SU-DHL-6 (cell line): ENCODE measurements around the gene RAB31.

ENCODE experiments used
- H2AFZ ChIP-seq: fragments of 200-600 bp; sonication (generic); 2 replicates; pipeline ENCODE4 v1.6.1; 2014; ENCODE audit warnings: low read depth, mild to moderate bottlenecking, moderate library complexity, mixed read lengths, antibody characterized with exemption, low read length; ENCODE audit not compliant: severe bottlenecking
- H3F3A ChIP-seq: fragments of 200-600 bp; shearing (Covaris generic); 2 replicates; pipeline ENCODE4 v1.6.0; 2016; ENCODE audit warnings: antibody characterized with exemption, mild to moderate bottlenecking; ENCODE audit not compliant: insufficient read depth
- H3K27ac ChIP-seq: fragments of 200-600 bp; sonication (generic); 2 replicates; pipeline ENCODE4 v1.5.1; 2016; ENCODE audit warnings: low read depth, mild to moderate bottlenecking, low read length, moderate library complexity, mixed read lengths
- H3K27me3 ChIP-seq: fragments of 200-600 bp; sonication (generic), shearing (Covaris generic); 2 replicates; pipeline ENCODE4 v1.6.0; 2014; ENCODE audit warnings: mild to moderate bottlenecking, low read length
- H3K36me3 ChIP-seq: fragments of 200-600 bp; sonication (generic); 2 replicates; pipeline ENCODE4 v1.6.1; 2014; ENCODE audit warnings: mild to moderate bottlenecking, low read length, mixed read lengths
- H3K4me2 ChIP-seq: fragments of 300-600, 200-600 bp; shearing (Covaris generic), sonication (generic); 2 replicates; pipeline ENCODE4 v1.6.0; 2014; ENCODE audit warnings: low read length, low read depth, mild to moderate bottlenecking; ENCODE audit not compliant: poor library complexity, severe bottlenecking
- H3K4me3 ChIP-seq: fragments of 200-600 bp; sonication (generic); 2 replicates; pipeline ENCODE4 v1.5.1; 2014; ENCODE audit warnings: antibody characterized with exemption, low read length, mild to moderate bottlenecking, mixed read lengths; ENCODE audit not compliant: insufficient read depth, poor library complexity, severe bottlenecking
- H3K79me2 ChIP-seq: fragments of 200-600 bp; sonication (generic); 2 replicates; pipeline ENCODE4 v1.6.1; 2014; ENCODE audit warnings: mild to moderate bottlenecking, low read length, moderate library complexity; ENCODE audit not compliant: insufficient read depth
- H3K9ac ChIP-seq: fragments of 200-600 bp; sonication (generic); 2 replicates; pipeline ENCODE4 v1.7.0; 2014; ENCODE audit warnings: mild to moderate bottlenecking, low read length
- H3K9me2 ChIP-seq: fragments of 200-600 bp; sonication (generic); replicated peaks from 2 replicates; pipeline ENCODE4 v1.6.1; 2014; ENCODE audit warnings: low read length; ENCODE audit not compliant: insufficient read depth
- H3K9me3 ChIP-seq: fragments of 200-600 bp; sonication (generic); 2 replicates; pipeline ENCODE4 v1.6.1; 2014; ENCODE audit warnings: low read length, mixed read lengths; ENCODE audit not compliant: insufficient read depth
- H4K20me1 ChIP-seq: fragments of 200-600 bp; sonication (generic); 2 replicates; pipeline ENCODE4 v1.6.1; 2014; ENCODE audit warnings: low read depth, mild to moderate bottlenecking, antibody characterized with exemption, low read length, moderate library complexity, mixed read lengths
- EZH2phosphoT487 ChIP-seq: fragments of 200-600 bp; sonication (generic), shearing (Covaris generic); conservative IDR thresholded peaks from 2 replicates; pipeline ENCODE4 v1.6.1; 2018; ENCODE audit warnings: mild to moderate bottlenecking, antibody characterized with exemption, low read length, moderate library complexity, mixed read lengths
- TF ChIP-seq, protein P1 (sequence below): fragments of 200-600 bp; sonication (generic); IDR thresholded peaks from one replicate; pipeline ENCODE4 v1.5.1; 2017; ENCODE audit warnings: antibody characterized with exemption, mild to moderate bottlenecking, low read length, moderate library complexity; ENCODE audit not compliant: insufficient read depth, poor library complexity, severe bottlenecking

The RAB31 gene

DNA sequence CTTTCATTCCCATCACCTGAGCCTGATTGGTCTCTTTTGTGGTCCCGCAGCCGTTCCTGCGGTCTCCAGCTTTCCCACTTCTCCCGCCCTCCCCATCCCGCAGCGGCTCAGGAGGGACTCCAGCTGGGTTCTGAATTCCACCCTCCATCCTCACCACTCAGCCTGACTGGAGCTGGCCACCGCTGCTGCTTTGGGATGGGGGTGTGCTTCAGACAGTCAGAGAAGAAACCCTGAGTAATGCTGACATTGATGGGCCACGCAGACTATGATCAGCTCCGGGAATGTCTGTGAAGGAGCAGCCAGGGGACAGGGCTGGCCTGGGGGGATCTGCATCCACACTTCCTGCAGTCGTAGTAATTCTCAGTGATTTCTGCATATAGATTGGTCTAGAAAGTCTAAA is 131.8 kb downstream of the RAB31 start:
- no peak for TF ChIP-seq EZH2phosphoT487
- TF ChIP-seq, protein P1, sequence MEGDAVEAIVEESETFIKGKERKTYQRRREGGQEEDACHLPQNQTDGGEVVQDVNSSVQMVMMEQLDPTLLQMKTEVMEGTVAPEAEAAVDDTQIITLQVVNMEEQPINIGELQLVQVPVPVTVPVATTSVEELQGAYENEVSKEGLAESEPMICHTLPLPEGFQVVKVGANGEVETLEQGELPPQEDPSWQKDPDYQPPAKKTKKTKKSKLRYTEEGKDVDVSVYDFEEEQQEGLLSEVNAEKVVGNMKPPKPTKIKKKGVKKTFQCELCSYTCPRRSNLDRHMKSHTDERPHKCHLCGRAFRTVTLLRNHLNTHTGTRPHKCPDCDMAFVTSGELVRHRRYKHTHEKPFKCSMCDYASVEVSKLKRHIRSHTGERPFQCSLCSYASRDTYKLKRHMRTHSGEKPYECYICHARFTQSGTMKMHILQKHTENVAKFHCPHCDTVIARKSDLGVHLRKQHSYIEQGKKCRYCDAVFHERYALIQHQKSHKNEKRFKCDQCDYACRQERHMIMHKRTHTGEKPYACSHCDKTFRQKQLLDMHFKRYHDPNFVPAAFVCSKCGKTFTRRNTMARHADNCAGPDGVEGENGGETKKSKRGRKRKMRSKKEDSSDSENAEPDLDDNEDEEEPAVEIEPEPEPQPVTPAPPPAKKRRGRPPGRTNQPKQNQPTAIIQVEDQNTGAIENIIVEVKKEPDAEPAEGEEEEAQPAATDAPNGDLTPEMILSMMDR = no peak
- no peak overlapping the region for H3K4me3 ChIP-seq
- H3K9me3 ChIP-seq = no peaks in the 10 kb centered on the region
- no peak overlapping the region for H3K9ac ChIP-seq
- no peaks in the 10 kb centered on the region for H3K79me2 ChIP-seq
- no peaks in the 10 kb centered on the region for H3K36me3 ChIP-seq
- H4K20me1 ChIP-seq = no peaks in the 10 kb centered on the region
- no peak overlapping the region for H3K4me2 ChIP-seq
- H3K27me3 ChIP-seq = no peaks in the 10 kb centered on the region
- no peak overlapping the region for H2AFZ ChIP-seq
- H3F3A ChIP-seq = no peaks in the 10 kb centered on the region
- H3K27ac ChIP-seq = no peak overlapping the region
- H3K9me2 ChIP-seq = no peaks in the 10 kb centered on the region

DNA sequence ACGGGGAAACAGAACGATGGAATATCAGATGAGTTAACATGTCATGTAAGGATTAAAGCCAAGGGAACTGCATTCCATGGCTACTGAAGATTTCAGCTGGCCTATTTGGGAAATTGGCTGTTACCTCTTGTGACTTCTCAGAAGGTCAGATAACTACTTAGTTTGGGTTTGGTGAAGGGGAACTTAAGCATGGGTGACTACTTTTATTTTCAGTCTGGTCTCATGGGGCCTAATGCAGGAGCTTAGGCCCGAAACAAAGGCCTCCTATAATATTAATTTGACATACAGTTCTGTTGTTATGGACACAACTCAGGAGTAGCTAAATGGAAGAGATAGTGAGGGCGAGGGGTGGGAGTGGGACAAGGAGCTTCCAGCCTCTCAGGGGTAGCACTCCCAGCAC is 133.7 kb downstream of the RAB31 start:
- H3K27ac ChIP-seq = no peak overlapping the region
- H2AFZ ChIP-seq = no peak overlapping the region
- H3K79me2 ChIP-seq = no peaks in the 10 kb centered on the region
- H3K27me3 ChIP-seq = no peaks in the 10 kb centered on the region
- H3F3A ChIP-seq = no peaks in the 10 kb centered on the region
- H4K20me1 ChIP-seq = no peaks in the 10 kb centered on the region
- no peak overlapping the region for H3K4me2 ChIP-seq
- no peaks in the 10 kb centered on the region for H3K9me3 ChIP-seq
- TF ChIP-seq, protein P1 = no peak
- no peak for TF ChIP-seq EZH2phosphoT487
- no peaks in the 10 kb centered on the region for H3K9me2 ChIP-seq
- no peaks in the 10 kb centered on the region for H3K36me3 ChIP-seq
- no peak overlapping the region for H3K9ac ChIP-seq
- H3K4me3 ChIP-seq = no peak overlapping the region

DNA sequence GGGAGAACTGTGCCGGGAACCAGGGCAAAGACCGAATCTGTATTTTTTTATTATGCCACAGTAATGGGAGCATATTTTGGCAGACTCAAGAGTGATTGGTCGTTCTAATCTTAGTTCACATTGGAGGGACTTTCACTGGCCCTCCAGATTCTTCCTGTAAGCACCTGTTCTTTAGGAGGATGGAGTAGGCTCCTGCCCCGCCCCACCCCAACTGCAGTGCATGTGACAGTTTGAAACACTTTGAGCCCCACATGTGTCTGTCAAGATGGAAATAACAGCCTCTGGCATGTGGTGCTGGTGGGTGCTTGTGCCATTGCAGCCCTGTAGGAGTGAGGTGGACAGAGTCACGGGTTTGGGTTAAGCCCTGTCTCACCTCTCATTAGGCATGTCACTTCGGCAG is 134.3 kb downstream of the RAB31 start:
- no peak overlapping the region for H3K4me2 ChIP-seq
- H3K9ac ChIP-seq = no peak overlapping the region
- no peaks in the 10 kb centered on the region for H3F3A ChIP-seq
- H3K9me2 ChIP-seq = no peaks in the 10 kb centered on the region
- TF ChIP-seq, protein P1 = no peak
- TF ChIP-seq EZH2phosphoT487 = no peak
- H3K27me3 ChIP-seq = no peaks in the 10 kb centered on the region
- H4K20me1 ChIP-seq = no peaks in the 10 kb centered on the region
- no peaks in the 10 kb centered on the region for H3K79me2 ChIP-seq
- H3K9me3 ChIP-seq = no peaks in the 10 kb centered on the region
- H2AFZ ChIP-seq = no peak overlapping the region
- H3K4me3 ChIP-seq = no peak overlapping the region
- H3K27ac ChIP-seq = no peak overlapping the region
- H3K36me3 ChIP-seq = no peaks in the 10 kb centered on the region
